ENCODE data around the gene KCNIP4.

KCNIP4 gene

DNA sequence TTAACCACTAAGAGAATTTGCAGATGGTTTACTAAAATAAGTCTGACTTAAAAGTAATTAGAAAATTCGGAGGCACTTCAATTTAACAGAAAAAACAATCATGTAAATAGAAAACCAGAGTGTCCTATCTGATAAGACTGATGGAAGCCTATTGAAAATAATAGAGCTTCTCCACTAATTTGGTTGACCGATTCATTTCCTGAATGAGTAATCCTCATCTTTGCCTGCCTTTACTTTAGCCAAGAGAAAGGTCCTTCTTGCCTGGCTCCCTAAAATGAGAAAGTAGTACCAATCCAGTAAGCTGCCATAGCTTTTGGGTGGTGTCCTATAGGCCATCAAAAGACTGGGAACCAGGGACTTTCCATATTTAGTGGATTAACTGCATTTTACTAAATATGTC lies 48.4 kb downstream of the KCNIP4 start:
- DNase-seq, result no peak

DNA sequence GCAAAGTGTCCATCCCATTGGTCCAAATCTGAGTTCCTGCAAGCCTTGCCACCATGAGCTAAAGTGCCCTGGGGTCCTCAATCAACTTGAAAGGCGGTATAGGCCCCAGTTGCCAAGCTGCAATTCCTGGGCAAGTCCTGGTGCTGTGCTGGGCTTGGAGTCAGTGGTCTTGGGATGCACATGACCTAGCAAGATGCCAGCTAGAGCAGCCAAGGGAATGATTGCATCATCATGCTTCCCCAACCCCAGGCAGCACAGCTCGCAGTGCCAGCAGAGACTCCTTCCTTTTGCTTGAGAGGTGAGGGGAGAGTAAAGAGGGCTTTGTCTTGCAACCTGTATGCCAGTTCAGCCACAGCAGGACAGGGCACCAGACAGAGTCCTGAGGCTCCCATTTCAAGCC lies 50.5 kb downstream of the KCNIP4 start:
- DNase-seq, result no peak

GRCh38 chr4:21896767-21897166 lies 51.8 kb downstream of the KCNIP4 start:
- no peak for DNase-seq

DNA sequence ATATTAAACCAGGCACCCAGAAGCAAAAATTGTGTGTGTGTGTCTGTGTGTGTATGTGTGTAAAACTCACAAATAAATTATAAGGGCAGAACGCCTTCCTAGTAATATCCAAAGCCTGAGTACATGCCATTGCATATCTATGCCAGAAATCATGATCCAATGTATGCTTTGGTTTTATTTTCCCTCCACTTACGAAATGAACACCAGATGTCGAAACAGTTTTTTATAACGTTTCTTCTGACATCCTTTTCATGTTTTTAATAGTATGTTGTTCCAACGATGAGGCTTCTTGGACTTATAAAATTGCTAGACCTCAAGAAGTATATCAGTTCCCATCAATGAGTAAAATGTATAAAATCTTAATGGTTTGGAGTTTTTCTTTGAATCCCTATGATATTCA lies 55.4 kb downstream of the KCNIP4 start:
- DNase-seq, result no peak

GRCh38 chr4:21890231-21890630 lies 58.3 kb downstream of the KCNIP4 start:
- DNase-seq, result no peak

DNA sequence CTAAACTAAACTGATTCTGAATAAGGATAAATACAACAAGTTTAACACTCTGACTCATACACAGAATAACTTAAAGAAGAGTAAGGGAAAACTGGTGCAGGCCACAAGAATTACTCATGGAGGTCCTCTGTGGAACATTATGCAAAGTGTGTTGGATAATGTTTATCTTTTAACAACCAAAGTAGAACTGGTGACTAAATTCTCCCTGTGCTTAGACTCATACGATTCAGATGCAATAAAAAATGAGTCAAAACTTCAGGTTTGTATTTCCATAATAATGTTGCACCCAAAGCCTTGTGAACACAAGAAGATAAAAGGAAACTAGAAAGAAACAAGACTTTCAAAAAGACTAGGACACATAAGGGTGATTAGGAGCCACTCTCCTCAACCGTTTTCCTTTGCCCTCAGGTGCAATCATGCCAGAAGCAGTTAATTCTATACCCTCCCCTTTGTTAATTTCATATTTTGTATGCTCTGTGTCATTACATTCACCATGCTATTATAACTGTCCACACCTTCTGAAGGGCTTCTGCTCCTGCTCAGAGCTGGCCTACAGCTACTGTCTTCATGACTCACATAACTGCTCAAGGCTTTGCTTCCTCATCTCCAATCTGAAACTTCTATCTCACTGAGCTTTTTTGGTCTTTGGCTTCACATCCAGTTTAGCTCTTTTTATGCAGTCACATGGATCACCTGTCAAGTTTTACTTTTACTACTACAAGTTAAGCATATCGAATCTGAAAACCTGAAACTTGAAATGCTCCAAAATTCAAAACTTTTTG lies 60.2 kb downstream of the KCNIP4 start:
- no peak for DNase-seq

DNA sequence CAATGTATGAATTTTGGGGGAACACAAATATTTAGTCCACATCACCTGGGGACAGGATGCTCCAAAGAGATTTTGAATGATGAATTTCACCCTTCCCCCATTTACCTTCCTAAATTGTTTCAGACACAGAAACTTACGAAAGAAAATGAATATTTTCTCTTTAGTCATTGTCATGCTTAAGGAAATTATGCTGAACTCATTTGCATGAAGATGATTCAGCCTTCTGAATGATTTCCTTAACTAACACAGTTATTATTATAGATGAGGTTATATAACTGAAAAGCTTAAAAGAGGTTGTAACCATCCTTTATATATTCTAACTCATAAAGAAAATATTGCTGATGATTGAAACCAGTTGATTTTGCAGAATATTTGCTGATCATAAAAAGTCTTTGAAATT lies 61.1 kb downstream of the KCNIP4 start:
- no peak for DNase-seq

GRCh38 chr4:21885770-21886169 lies 62.8 kb downstream of the KCNIP4 start:
- DNase-seq, result no peak

DNA sequence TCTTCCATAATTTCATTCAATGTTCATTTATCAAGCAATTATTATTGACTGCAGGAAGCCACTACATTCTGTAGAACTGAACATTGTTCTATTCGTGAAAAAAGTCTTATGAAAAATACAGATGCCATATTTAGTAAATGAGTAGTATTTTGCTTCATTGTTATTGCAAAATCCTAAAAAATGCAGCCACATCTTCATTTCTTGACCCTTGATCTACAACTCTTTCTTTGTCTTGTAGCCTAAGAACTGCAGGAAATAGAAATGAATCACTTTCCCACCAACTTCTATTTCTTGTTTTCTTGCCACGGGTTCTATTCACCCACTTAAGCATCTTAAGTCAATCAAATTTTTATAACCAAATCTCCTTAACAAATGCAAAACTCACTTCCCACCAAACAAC lies 63.3 kb downstream of the KCNIP4 start:
- no peak for DNase-seq

- DNase-seq, result no peak
Observed at GRCh38 chr4:21884615-21885014, 64.0 kb downstream of the KCNIP4 start.

- no peak for DNase-seq
Observed at GRCh38 chr4:21882051-21882839, 66.3 kb downstream of the KCNIP4 start.

- DNase-seq, result no peak
Observed at GRCh38 chr4:21879187-21879586, 69.4 kb downstream of the KCNIP4 start.

GRCh38 chr4:21876711-21877110 lies 71.9 kb downstream of the KCNIP4 start:
- DNase-seq, result no peak

- DNase-seq, result no peak
Observed at GRCh38 chr4:21873145-21873544, 75.4 kb downstream of the KCNIP4 start.

DNA sequence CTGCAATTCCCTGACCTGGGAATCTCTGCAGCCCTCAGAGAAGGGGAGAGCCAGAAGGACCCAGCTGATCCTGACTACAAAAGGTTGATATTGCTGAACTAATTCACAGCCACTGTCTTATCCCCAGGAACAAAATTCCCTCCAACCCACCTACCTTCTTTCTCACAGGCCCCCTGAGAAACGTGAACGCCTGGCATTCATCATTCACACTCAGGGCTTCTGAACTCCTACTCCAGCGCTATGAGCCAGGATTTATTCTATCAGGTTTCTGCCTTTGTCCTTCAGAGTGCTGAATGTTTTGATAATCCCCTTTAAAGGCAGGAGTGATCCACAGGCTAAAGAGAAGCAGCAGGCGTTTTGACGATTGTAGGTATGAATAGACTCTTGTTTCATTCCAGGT lies 76.5 kb downstream of the KCNIP4 start:
- no peak for DNase-seq

- DNase-seq, result no peak
Observed at GRCh38 chr4:21869978-21870745, 78.4 kb downstream of the KCNIP4 start.

DNA sequence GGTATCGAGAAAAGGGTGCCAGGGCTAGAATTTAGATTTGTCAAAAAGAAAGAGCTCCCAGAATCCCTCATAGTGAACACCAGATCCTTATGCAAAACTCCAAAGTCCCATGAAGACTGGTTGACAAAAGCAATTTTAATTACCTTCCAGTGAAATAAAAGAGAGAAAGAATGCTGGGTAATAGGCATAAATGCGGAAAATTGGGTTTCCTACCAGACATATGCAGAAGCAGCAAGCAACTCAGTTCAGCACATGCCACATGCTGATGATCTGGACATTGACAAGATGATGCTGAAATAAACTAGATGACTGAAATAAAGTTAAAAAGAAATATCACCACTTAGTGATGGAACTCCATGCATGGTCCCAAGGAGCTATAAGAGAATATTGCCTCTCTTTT lies 83.9 kb downstream of the KCNIP4 start:
- no peak for DNase-seq

DNA sequence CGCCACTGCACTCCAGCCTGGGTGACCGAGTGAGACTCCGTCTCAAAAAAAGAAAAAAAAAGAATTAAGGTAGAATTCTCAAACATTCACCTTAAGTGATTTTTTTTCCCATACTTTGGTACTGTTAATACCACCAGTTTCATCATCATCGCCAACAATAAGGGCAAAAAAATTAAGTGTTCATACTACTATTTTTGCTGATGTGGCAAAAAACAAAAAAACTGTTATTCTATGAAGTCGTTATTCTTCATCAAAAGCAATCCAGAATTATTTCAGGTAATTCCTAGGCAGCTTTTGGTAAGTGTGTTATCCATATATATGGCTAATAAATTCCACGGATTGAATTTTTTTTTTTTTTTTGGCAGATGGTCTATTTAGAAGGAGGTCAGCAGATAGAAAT lies 85.7 kb downstream of the KCNIP4 start:
- DNase-seq, result no peak

DNA sequence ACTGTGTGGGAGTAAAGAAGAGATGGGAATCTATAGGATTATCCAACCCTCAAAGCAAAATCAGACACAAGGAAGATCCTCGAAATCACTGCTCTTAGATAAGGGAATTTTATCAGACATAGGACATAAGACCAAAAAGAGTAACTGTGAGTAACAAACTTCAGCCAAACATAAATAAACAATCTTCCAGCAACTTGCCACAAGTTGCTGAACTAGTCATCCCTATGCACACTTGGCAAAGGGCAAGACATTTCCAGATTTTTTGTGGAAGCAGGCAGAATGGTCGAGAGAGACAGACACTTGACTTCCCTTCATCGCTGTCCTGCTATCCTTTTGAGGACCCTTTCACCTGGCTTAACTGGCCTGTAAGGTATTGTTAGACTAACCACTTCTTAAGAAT lies 89.6 kb downstream of the KCNIP4 start:
- DNase-seq, result no peak

GRCh38 chr4:21856754-21857153 lies 91.8 kb downstream of the KCNIP4 start:
- no peak for DNase-seq

DNA sequence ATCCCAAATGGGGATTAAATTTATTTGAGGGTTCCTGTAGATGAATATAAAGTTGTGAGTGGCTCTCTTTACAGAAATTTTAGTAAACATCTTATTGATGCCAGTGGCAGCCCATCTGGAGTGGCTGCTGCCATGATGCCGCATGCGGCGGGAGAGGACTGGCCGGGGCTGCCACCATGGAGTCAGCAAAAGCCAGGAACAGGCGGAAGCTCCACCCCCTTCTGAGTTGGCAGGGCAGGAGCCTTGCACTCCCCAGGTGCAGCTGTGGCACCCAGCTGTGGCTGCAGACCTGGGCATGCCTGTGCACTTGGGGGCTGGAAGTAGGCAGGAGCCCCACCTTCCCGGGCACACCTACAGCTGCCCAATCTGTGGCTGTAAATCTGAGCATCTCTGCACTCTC lies 92.3 kb downstream of the KCNIP4 start:
- no peak for DNase-seq

GRCh38 chr4:21849077-21849476 lies 99.5 kb downstream of the KCNIP4 start:
- DNase-seq, result no peak

DNA sequence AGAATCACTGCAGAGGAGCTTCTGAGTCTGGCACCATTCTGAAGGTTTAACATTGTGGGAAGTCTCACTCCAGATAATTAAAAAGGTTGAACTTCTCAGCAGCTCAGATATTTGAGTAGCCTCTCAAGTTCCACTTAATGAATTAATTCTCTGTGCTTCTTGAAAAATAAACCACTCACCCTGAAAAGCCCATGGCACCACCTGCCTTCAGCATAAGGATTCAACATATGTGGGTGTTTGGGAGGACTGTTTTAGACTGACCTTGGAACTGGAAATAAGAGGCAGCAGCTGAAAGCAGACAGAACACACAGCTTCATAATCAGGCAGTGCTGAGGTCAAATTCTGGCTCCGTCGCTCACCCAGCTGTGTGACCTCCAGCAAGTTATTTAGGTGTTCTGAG lies 100.6 kb downstream of the KCNIP4 start:
- DNase-seq, result no peak

- no peak for DNase-seq
Observed at GRCh38 chr4:21845663-21846062, 102.9 kb downstream of the KCNIP4 start.

Measured in SHP77 (cell line).